ENCODE data around the gene NARS2.

The NARS2 gene

GRCh38 chr11:78406568-78407196 is 168.0 kb downstream of the NARS2 start:
- no peak for DNase-seq

- no peak for DNase-seq
These were observed 168.9 kb downstream of the NARS2 start for GRCh38 chr11:78405805-78406204.

DNA sequence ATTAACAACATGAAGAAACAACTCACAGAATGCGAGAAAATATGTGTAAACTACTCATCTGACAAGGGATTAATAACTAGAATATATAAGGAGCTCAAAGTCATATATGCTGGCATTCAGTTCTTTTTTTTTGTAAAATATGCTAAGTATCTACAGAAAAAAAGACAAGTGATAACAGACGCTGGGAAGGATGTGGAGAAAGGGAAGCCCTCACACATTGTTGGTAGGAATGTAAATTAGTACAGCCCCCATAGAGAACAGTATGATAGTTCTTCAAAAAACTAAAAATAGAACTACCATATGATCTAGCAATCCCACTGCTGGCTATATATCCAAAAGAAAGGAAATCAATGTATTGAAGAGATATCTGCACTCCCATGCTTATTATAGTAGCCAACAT is 170.9 kb downstream of the NARS2 start:
- no peak for DNase-seq

- DNase-seq, result no peak
These were observed 171.8 kb downstream of the NARS2 start for GRCh38 chr11:78402847-78403246.

- DNase-seq, result no peak
These were observed 174.0 kb downstream of the NARS2 start for GRCh38 chr11:78400702-78401101.

DNA sequence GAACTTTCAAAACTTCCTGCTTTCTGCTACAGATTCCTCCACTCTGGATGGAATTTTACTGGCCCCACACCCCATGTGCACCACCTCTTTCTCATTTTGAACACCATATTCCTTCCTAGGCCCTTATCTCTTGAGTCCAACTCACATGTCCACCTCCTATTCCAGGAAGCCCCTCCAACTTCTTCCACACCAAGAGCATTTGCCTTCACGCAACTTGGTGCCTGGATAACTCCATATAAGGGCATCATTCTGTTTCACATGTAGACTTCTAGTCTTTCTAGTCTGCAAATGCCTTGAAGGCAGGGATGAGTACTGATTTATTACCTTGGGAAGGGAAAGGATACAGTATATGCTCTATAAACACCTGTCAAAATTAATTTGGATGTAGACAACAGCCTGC is 174.5 kb downstream of the NARS2 start:
- no peak for DNase-seq

GRCh38 chr11:78399136-78399535 is 175.5 kb downstream of the NARS2 start:
- DNase-seq, result no peak

- no peak for DNase-seq
These were observed 175.9 kb downstream of the NARS2 start for GRCh38 chr11:78398715-78399114.

DNA sequence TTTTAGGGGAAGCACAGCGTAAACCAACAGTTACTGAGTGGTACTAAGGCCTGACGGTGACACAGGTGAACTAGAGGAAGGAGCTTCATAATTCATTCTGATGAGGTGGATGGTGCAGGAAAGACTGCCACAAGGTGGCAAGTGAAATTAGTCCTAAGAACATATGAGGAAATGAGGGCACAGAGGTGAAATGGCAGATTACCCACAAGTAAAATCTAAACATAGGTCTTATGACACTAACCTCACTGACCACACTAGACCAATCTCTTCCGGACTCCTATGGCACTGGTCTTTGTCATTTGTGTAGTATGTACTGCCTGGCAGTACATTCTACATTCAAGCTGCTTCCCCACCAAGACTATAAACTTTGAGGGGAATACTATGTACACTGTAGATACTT is 177.3 kb downstream of the NARS2 start:
- DNase-seq, result no peak

DNA sequence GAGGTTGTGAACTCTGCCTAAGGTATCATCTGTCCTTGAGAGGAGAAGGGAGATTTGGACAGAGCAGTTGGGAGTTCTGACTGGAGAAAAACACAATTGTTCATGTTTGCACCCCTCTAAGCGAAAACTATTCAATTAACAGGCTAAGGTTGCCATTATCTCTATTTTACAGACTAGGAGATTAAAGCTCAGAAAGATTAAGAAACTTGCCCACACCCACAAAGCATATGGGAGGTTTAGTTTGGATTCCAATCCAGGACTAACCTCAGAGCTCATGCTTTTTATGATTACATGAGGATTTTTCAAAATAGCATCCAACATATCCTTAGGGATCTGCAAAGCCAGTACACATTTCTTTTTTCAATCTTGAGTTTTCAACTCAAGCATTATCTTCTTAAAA is 179.1 kb downstream of the NARS2 start:
- no peak for DNase-seq

DNA sequence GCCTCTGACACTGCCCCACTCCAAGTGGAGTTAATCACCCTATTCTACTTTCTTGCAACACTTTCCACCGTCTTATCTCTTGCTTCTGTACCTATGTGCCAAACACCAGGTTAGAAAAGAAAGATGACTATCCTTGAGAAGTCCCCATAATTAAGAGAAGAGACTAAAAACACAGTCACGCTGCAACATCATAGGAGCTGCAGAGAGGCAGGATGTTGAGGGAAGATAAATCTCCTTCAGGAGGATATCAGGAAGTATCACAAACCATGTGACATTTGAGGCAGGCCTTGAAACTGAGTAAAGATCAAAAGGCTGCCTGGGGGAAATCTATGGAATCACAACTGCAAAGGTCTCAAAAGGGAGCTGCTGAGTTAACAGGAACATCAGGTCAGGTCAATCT is 181.8 kb downstream of the NARS2 start:
- no peak for DNase-seq

DNA sequence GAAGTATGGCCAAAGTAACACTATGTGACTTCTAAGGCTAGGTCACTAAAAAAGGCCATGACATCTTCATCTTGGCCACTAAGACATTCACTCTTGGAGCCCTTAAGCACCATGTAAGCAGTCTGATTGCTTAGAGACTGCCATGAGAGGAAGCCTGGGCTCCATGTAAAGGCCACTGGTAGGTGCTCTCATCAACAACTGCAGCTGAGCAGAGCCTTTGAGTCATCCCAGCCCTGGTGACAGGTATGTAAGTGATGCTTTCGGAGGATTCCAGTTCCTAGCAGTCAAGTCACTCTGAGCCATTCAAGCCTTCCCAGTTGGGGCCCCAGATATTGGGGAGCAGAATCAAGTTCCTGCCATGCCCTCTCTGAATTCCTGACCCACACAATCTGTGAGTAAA is 183.2 kb downstream of the NARS2 start:
- DNase-seq, result no peak

- DNase-seq, result no peak
These were observed 183.9 kb downstream of the NARS2 start for GRCh38 chr11:78390809-78391208.

DNA sequence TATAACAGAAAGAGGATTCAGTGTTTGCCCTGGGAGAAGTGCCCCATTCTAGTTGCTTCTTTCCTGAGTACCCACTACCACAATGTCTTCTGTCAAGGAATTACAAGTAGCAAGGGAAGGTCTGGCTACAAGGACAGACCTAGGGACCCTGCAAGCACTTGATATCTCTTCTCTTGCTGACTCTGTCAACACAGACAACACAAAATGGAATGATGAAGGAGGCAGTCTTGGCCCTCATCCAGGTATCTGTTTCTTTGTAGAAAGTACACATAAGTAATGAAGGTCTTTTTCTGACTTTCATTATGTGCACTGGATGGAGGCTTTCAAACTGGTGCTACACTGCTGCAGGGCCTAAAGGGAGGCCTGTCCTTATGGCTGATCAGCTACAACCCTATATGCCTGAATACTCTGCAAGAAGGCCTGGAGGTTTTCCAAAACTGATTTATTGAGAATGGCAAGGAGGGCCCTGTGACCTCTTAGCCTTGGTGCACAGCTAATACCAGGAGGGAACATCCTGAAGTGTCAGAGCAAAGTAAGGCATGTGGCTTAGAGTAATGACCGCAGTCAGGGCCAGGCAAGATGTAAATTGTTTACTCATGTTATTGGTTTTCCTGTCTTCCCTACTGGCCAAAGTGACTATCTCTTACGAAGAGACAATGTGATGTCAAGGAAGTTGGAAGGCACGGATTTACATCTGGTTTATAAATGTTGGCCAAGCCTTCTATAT is 188.3 kb downstream of the NARS2 start:
- no peak for DNase-seq

All from NCI-H524 (cell line).